NCI-H2171 treated with DMSO at 0.1 percent for 48 hours (cell line): ENCODE results near the gene TMEM154.
A peak's percentile ranks its signal among the peaks of the same experiment; 100 is the strongest.

Source experiments
- DNase-seq: peaks from one replicate; lab custom pipeline; 2025; lab: John Stamatoyannopoulos, UW

The TMEM154 gene

DNA sequence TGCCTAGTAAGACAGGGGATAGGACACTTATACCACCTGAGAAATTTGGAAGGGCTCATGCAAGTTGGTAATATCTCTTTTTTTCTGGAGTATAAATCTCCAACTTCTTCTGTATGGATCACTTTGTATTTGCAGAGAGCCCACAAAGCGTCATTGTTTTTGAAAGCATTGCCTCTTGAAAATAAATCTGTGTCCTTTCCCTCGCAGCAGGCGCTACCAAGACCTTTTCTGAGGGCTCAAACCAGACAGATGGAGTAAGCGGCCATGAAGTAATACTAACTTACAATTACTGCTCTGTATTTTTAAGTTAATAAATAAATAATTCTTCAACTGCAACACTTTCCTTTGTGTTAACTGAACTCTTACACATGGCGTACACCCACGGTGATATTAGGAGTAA lies 87.9 kb downstream of the TMEM154 start:
- no peak for DNase-seq

DNA sequence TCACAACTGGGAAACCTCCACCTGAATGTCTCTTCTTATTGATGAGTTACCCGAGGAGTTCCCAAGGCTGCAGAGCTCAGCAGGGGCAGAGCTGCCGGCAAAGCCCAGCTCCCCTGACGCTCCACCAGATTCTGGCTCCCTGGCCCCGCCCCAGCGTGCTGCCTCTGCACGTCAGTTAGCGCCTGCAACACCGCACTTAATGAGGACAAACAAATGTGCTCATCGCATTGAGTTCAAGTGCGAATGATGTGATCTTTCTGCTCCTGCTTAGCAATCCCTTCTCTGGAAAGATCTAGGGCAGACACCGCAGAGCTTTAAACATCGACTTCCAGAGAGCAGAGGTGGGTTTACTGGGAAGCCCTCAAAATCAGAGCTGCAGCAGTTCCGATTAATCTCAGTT lies 88.4 kb downstream of the TMEM154 start:
- peak; percentile 56 for DNase-seq

DNA sequence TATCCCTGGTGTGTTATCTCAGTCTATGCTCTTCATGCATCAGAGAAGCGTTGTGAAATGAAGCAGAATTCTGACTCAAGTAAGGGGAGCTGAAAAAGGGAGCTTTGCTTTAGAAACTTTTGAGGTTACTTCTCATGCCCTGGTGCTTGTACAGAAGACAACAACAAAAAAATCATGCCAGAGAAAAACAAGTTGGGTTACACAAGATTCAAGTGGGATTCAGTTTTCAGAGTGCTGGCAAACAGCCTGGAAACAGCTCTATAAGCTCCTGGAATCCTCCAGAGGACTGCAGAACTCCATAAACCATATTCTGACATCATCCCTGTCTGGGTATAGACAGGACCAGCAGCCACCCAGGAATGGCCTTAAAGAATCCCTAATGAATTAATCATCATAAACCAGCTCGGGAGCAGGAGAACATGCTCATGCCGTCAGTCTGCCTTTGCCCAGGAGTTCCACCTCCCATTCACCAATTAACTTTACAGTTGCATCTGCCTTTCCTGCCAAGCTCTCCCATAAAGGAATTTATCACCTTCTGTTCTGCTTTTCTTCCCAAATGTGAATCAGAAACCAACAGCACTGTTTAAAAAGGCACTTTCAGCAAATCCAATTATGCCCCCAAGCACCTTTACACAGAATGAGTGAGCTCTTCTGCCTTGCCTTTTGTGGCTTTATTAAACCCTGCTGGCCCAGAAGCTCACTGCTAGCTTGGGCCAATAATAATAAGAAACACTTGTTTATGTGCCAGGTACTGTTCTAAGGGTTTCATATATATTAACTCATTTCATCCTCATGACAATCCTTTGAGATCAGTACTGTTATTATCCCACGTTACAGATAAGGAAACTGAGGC lies 89.4 kb downstream of the TMEM154 start:
- peak; percentile 88 for DNase-seq

DNA sequence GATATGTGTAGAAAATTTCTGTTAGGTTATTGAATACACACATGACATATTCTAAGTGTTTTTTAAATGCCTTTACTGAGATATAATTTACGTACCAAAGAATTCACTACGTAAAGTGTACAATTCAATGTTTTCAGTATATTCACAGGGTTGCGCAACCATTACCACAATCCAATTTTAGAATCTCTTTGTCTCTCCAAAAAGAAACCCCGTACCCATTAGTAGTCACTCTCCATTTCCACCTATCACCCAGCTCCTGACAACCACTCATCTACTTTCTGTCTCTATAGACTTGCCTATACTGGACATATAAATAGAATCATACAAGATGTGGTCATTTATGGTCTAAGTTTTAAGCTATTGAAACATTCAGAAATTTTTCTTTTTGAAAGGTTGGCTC lies 90.9 kb downstream of the TMEM154 start:
- no peak for DNase-seq

DNA sequence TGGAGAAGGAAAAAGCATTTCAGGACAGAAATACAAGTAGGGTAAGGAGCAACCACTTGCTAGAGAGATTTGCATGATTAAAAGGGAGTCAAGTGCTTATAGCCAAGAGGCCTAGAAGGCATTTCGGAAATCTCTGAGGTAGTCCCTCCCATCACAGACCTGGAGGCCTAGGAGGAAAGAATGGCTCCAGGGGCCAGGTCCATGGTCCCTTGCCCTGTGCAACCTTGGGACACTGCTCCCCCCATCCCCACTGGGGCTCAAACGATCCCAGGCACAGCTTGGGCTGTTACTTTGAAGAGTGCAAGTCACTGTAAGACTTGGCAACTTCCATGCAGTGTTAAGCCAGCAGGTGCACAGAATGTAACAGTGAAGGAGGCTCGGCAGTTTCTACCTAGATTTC lies 92.7 kb downstream of the TMEM154 start:
- DNase-seq = no peak

DNA sequence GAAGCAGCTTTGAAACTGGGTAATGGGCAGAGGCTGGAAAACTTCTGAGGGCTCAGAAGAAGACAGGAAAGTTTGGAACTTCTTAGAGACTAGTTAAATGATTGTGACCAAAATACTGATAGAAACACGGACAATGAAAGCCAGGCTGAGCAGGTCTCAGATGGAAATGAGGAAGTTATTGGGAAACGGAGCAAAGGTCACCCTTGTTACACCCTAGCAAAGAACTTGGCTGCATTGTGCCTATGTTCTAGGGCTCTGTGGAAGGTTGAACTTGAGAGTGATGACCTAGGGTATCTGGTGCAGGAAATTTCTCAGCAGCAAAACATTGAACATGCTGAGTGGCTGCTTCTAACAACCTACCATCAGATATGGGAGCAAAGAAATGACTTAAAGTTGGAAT lies 93.1 kb downstream of the TMEM154 start:
- DNase-seq = no peak

DNA sequence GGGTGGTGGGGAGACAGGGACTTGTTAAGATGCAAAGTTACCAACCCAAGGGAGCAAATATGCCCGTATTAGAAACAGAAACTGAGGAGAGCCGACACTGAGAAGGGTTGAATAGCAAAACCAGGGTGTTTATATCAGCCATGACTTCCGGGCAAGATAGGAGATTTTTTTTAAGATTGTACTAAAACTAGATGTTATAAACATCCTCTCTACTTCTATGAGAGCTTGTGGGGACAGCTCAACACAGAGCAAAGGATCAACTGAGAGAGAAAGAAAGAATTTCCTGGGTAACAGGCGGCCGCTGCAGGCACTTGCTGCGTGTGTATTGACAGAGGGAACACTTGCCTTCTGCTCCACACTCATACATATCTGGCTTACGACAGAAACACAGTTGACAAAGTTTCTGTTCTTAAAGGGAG lies 94.8 kb downstream of the TMEM154 start:
- DNase-seq = no peak

DNA sequence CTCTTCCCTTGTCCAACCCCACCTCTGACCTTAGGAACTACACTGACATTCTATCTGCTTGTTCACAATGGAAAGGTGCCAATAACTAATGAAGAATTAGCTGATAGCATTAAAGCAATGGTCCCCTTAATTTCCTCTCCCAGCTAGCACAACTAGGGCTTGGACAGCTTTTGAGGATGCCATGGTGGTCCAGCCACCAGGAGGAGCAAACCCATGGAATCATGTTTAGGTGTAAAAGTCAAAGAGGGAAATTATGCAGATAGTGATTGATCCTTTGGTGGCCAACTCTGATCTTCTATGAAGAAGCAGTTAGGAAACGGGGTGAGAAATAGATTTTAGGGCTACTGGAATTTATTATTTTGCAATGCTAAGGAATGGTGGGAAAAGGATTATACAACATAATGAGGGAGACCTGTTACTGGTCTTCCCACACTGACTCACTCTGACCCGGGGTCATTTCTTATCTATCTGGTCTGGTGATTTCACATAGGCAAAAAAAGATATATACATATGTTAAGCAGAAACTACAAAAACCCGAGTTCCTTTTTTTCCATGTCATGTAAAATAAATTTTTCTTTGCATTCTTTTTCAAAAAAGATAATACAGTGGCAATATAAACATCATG lies 98.1 kb downstream of the TMEM154 start:
- DNase-seq = no peak

DNA sequence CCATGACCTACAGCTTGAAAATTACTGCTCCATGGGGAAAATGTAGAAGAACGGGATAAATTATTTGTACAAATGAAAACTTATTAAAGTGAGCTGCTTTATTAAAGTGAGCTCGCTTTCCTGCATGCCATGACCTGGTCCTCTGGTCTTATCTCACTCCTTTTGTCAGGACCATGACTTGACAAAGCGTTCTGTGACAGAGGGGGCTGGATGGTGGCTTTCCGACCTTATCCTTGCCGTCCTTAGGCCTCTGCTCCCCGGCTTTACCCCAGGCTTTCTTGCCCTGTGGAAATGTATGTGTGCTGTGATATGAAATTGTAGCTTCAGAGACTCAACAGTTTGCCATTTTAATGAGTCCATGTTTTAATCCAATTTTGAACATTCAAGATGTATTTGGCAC lies 99.9 kb downstream of the TMEM154 start:
- no peak for DNase-seq

DNA sequence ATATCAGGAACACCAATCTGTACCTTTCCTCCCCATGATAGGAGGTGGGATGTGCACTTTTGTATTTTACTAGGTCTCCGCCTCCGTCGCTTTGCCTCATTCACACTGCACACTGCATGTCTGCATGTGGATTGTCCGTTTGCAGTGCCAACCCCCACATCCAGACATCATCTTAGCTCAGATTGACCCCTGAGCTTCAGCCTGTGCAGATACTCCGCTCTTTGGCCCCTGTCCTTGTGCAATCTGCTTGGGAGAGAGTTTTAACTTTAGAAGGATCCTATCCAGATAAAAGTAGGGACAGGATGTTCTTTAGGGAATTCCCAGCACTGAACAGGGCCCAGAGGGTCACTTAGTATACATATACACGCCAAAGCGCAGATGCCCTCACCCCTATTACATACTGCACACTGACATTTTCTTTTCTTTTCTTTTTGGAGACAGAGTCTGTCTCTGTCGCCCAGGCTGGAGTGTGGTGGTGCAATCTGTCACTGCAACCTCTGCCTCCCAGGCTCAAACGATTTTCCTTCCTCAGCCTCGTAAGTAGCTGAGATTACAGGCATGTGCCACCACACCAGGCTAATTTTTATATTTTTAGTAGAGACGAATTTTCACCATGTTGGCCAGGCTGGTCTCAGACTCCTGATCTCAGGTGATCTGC lies 100.6 kb downstream of the TMEM154 start:
- no peak for DNase-seq

DNA sequence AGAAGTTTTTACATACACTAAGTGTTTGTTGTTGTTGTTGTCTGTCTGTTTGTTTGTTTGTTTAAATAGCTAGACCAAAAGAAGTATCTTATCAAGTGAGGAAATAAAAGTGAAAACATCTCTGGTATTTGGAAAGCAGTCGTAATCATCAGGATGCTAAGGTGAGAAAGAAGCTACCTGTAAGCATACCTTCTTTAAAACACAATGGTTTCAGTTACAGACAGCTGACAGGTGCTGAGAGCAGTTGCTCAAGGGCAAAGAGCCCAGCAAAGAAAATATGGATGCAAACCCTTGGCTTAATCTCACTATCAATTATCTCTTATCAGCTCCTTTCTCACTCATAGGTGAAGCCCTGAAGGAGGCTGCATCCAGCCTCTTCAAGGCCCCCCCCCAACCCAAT lies 101.1 kb downstream of the TMEM154 start:
- no peak for DNase-seq

DNA sequence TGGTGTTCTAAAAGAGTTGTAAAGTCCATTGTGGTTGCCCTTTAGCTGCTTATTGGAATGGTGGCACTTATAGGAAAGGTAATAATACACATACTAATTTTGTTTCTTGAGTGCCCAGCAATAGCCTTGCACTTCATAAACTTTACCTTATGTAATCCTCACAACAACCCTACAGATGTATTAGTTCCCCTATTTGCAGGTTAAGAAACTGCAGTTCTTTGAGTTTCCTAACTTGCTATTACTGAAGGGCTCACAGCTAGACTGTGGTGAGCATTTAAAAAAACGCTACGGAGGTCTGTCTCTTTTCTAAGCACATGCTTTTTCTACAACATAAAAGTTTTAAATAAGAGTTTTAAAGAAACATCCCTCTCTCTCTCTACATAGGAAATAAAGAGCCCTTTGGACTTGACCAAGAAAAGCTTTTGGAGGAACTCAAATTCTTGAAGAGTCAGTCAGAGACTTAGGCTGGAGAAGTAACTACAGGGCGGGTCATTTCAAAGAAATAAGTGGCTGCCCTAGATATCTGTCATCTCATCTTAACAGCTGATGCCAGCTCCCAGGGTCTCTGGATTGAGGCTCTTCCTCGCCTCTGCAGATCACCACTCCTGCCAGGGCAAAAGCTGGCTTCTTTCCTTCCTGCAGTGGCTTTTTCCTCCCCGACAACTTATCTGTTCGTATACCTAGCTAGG lies 101.9 kb downstream of the TMEM154 start:
- no peak for DNase-seq

DNA sequence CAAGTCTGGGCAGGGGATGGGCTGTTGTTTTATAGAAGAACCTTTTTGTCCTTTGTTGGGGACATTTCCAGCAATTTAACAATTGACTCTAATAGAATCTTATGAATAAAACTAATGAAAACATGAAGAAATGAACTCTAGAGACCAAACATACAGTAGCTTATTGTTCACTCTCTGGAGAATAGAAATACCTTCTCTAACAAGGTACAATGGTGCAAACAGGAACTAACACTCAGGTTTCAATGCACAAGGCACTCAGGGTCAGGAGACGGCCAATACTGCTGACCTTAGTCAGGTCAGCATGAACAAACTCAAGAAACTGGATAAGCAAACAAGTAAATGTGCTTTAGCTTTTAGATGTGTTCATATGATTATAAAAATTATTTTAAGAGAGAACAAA lies 104.3 kb downstream of the TMEM154 start:
- no peak for DNase-seq

DNA sequence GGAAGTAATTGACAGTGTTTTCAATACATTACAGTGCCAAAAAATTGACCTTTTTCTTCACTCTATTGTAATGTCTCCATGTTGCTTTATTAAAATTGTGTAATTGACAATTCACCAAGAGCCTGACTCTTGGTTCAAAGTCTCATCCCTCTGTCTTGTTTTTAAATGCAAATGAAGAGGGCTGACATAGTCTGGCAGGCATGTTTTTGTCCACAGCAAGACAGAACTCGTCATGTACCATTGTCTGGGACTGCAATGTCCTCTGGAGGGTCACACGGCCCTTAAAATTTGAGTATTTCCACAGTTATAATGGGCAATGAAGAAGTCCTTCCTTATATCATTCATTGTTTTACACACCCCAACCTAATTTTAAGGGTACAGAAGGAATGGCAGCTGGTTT lies 105.9 kb downstream of the TMEM154 start:
- no peak for DNase-seq

DNA sequence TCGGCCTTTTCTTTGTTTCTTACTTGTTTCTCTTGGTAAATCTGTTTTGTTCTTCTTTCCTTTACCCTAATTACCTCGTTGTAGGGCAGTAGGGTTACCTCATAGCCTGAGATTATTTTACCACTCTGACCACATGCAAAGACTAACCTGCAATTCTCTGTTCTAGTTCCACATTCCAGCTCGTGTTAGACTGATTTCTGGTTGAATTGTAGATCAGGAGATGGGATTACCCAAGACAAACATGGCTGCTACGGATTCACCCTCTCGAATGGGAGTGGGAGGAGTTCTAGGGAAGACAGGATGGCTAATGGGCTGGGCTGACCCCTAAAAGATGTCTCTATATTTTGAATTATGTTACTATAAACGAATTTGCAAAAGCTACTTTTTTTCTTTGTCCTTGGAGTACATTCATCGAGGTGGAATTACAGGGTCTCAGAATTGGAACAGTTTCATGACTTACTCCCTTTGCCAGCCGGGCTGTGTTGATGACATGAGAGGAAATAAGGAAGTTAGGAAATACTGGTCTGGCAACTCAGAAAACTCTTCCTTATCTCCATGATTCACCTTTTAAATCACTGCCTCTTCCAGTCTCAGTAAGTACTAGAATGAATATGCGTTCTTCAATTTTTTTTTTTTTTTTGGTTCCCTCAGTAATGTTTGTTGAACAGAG lies 107.2 kb downstream of the TMEM154 start:
- DNase-seq = no peak

DNA sequence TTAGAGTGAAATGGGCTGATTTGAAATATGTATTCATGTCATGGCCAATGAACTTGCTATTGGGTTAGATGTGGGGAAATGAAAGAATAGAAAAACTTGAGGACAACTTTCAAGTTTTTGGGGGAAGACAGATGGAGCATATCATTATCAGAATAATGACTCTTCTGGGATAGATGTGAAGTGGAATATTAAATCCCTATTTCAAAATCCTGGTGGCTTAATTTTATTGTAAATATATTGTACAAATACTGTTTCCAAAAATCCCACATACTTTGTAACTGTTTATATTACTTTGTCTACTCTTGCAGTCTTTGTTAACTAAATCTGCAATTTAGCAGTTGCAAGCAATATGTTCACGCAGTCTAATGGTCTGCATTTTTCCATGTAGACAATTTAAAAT lies 108.0 kb downstream of the TMEM154 start:
- DNase-seq = no peak

DNA sequence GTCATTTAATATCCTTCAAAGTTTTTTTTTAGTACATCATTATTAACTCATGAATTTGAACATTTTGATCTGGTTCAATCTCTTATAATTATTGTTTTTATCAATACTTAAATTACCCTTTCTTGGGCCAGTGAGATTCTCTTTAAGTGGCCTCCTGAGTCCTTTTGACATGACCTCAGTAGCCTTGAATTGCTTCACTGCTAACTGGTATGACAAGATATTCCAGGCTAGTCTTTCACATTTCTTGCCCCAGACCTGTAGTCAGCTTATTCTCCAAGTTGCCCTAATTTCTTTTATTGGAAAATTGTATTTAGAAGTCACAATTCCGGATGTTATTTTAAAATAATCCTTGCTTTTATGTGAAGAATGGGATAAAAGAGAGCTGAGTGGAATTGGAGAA lies 108.5 kb downstream of the TMEM154 start:
- no peak for DNase-seq
